ENCODE results near the gene PTPRE.

DNA sequence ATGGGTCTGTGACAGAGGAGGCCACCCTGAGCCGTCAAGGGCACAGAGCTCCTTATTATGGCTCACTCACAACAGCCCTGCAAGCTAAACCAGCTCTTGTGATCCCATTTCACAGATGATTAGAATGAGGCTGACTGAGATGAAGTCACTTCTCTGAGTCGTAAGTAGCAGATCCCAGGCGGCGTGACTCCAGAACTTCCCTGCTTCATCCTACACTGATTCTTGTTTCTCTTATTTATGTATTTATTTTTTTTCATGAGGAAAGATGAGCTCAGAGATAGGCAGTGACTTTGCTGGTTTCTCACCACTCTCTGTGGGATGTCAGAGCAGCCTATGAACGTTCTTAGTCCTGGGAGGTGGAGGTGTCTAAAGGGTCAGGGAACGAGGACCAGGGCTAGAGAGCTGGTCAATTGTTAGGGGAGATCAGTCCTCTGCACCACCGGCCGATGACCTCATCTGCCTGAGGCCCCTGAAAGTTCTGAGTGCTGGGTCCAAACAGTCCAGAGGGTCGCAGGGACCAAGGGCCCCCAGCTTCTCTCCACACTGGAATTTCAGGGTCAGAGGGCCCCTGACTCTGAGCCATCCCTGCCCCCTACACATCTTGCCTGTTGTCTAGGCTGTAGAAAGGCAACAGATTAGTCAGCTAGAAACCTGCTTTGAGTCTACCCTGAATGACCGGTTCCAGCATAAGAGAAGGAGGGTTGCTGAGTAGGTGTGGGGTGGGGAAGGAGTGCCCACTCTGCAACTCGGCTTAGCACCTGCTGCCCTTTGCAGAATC, 32.0 kb upstream of the PTPRE start:
- no peak for TF ChIP-seq EP300 (IDR thresholded peaks at IDR 0.05)
- TF ChIP-seq, protein P1, sequence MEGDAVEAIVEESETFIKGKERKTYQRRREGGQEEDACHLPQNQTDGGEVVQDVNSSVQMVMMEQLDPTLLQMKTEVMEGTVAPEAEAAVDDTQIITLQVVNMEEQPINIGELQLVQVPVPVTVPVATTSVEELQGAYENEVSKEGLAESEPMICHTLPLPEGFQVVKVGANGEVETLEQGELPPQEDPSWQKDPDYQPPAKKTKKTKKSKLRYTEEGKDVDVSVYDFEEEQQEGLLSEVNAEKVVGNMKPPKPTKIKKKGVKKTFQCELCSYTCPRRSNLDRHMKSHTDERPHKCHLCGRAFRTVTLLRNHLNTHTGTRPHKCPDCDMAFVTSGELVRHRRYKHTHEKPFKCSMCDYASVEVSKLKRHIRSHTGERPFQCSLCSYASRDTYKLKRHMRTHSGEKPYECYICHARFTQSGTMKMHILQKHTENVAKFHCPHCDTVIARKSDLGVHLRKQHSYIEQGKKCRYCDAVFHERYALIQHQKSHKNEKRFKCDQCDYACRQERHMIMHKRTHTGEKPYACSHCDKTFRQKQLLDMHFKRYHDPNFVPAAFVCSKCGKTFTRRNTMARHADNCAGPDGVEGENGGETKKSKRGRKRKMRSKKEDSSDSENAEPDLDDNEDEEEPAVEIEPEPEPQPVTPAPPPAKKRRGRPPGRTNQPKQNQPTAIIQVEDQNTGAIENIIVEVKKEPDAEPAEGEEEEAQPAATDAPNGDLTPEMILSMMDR (IDR thresholded peaks at IDR 0.05): no peak
